Loucy (cell line): ENCODE results near the gene EXOC5.

Experiments
- EZH2phosphoT487 ChIP-seq: fragments of 200-600 bp; IDR thresholded peaks from 2 replicates; pipeline ENCODE4 v1.6.1; 2018; ENCODE audit warnings: antibody characterized with exemption, mild to moderate bottlenecking, moderate library complexity, borderline replicate concordance
- TF ChIP-seq, protein P1 (sequence below): fragments of 200-600 bp; sonication (generic); conservative IDR thresholded peaks from 2 replicates; pipeline ENCODE4 v1.5.1; 2014; ENCODE audit warnings: mild to moderate bottlenecking, antibody characterized with exemption, low read length

DNA sequence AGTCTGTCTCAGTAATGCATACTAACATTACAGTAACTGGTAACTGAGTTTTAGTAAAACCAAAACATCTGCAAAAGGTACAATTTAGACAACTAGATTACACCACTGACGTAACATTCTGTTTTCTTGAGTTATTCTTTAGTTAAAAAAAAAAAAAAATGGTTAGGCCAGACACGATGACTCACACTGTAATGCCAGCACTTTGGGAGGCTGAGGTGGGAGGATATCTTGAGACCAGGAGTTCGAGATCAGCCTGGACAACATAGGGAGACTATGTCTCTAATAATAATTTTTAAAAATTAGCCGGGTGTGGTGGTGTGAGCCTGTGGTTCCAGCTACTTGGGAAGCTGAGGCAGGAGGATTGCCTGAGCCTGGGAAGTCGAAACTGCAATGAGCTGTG lies 34.2 kb upstream of the EXOC5 start:
- TF ChIP-seq, protein P1, sequence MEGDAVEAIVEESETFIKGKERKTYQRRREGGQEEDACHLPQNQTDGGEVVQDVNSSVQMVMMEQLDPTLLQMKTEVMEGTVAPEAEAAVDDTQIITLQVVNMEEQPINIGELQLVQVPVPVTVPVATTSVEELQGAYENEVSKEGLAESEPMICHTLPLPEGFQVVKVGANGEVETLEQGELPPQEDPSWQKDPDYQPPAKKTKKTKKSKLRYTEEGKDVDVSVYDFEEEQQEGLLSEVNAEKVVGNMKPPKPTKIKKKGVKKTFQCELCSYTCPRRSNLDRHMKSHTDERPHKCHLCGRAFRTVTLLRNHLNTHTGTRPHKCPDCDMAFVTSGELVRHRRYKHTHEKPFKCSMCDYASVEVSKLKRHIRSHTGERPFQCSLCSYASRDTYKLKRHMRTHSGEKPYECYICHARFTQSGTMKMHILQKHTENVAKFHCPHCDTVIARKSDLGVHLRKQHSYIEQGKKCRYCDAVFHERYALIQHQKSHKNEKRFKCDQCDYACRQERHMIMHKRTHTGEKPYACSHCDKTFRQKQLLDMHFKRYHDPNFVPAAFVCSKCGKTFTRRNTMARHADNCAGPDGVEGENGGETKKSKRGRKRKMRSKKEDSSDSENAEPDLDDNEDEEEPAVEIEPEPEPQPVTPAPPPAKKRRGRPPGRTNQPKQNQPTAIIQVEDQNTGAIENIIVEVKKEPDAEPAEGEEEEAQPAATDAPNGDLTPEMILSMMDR, result no peak
- TF ChIP-seq EZH2phosphoT487, result no peak
